CD4-positive, alpha-beta T cell treated with Interleukin-1 beta for 1 hour (primary cell): ENCODE results near the gene NEK6.

Source experiments
- DNase-seq, 2 donors: peaks; one replicate each; pipeline ENCODE4 v3.0.0-alpha.2; 2020 to 2022

NEK6 gene

GRCh38 chr9:124298646-124299235 lies 41.0 kb downstream of the NEK6 start:
- no peak for DNase-seq

DNA sequence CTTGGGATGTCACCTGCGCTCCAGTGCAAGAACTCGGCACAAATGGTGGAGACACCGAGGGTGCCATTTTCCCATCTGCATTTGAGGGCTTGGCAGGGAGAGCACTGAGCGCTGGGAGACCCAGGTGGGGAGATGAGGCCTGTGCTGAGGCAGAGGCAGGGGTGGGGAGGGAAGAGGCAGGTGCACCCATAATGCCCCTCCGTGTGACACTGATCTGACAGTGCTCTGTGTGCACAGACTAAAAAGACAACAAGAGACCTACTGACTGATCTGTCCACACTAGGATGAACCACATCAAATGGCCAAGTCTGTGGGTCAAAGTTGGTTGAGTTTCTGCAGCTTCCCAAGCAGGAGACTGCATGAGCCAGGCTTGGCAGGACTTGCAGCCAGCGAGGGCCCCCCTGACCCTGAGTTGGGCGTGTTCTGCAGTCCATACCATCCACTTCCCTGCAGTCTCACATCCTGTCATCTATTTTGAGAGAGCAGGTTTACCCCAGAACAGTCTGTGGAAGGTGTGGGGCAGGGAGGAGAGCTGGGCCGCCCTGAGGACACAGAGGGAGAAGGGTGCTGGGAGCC lies 41.9 kb downstream of the NEK6 start:
- no peak for DNase-seq

DNA sequence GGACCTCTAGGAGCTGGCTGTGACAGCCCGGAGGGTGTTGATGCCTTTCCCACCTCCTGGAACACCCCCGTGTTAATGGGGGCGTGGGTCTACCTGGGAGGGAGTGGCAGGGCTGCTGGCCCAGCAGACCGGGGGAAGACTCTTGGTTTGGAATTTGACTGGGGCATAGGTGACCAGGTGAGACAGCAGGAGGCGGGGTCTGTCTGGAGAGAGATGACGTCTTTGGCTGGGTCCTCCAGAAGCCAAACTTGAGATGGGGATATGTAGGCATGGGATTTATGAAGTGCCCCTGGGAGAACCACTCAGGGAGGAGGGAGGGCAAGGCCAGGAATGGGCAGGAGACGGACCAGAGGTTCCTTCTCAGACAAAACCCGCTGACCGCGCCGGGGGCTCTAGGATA lies 42.6 kb downstream of the NEK6 start:
- no peak for DNase-seq

DNA sequence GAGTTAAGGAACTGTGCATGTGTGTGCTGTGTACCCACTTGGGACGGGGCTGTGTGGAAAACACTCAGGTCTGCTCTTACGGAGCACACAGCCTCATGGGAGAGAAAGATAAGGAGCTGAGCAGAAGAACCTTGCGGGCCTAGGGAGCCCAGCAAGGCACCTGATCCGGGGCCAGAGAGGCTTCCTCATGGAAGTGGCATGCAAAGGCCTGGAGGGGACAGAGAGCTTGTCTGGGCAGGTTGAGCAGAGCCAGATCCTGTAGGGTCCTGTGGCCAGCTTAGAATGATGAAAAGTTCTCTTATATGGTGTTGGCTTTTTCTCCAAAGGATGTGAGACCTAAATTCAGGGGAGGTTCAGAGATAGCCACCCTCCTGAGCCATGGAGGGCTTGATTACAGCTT lies 45.2 kb downstream of the NEK6 start:
- DNase-seq, result no peak

DNA sequence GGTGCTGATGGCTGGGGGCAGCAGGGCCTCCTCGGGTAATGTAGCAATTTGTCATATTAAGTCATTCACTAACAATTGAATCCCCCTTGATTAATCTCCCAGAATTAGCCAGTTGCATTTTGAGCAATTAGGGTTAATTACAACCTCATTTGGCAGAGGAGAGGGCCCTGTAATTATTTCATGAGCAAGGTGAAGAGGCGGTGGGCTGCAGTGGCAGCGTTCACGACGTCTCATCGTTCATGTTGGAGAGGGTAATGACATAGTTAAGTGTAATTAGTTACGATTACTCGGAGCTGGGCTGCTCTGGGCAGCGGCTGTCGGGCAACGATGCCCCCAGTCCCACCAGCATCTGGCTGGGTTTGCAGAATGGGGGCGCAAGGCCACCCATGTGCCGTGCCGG lies 46.0 kb downstream of the NEK6 start:
- DNase-seq, result no peak

DNA sequence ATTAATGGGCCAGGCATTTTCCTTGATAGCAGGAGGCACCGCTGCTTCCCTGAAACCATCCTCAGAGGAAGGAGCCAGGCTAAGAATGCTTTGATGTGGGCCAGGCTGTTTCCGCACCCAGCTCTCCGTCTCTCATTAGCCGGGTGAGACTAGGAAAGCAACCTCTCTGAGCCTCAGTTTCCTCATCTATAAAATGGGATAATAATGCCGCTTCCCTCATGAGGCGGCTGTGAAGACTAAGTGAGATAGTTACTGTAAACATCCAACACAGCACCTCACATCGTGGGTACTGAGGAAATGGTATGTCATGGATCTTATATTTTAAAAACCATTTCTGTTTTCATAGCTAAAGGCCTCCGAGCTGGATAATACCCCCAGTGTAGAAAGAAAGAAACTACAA lies 46.5 kb downstream of the NEK6 start:
- no peak for DNase-seq

DNA sequence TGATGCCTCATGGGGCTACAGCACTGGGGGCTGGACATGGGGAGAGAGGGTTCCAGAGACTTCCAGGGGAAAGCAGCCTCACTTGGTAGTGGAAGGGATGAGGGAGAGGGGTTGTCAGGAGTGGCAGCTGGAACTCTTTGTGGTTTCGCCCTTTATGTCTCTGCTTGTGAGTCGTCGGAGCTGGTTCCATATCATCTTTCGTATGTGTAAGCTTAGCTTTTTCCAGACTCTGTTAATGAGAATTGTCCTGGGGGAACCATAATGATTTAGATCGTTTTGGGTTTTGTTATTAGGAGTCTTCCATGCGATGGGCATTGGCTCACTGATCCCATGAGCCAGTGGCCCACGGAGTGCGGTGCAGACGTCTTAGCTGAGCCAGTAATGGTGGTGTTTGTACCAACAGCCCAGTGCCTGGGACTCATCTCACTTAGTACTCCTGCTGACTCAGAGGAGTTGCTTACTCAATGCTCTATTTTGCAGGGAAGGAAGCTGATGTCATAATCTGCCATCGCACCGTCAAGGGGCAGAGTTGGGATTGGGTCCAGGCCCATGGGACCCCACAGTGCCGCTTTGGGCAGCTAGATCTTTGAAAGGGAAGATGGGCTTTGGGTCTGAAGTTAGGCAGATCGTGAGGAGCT lies 48.5 kb downstream of the NEK6 start:
- peak in 1 of 2 donors; percentile 16 for DNase-seq

- DNase-seq, result no peak
Measured at GRCh38 chr9:124307379-124308030, 49.8 kb downstream of the NEK6 start.

DNA sequence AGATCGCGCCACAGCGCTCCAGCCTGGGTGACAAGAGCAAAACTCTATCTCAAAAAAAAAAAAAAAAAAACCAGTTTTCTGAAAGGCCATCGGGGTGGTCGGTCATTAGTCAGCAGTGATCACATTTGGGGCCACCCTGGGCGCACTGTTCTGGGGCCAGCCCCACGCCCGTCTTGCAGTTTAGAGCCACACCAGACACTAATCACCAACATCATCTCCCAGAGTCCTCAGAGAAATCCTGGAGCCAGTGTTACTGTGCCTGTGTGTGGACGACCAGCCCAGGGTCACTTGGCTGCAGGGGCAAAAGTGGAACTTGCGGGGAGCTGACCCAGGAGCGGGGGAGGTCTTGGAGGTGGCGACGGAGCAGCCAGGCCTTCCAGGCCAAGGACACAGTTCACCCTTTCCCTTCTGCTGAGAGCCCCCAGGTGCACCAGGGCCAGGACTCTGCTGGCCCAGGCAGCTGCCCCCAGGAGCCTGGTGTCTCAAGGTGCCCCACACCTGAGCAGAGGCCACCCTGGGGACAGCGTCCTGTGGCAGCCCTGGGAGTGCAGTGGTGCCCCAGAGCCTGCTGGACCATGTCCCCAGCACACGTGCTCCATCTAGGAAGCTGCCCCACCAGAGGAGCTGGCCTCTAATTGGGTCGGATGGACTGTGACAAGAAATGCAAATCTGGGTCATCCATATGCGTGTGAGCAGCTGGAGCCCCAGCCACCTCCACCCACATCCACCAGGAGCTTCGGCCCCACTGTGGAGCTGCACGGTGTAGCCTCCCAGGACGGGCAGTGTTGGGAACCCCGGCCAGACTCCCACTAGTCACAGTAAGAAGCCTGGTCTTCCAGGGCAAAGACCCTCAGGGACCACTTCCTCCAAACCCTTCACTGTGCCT lies 51.1 kb downstream of the NEK6 start:
- DNase-seq, result no peak

- no peak for DNase-seq
Measured at GRCh38 chr9:124309667-124310084, 51.9 kb downstream of the NEK6 start.

- DNase-seq, result no peak
Measured at GRCh38 chr9:124311283-124311682, 53.5 kb downstream of the NEK6 start.

DNA sequence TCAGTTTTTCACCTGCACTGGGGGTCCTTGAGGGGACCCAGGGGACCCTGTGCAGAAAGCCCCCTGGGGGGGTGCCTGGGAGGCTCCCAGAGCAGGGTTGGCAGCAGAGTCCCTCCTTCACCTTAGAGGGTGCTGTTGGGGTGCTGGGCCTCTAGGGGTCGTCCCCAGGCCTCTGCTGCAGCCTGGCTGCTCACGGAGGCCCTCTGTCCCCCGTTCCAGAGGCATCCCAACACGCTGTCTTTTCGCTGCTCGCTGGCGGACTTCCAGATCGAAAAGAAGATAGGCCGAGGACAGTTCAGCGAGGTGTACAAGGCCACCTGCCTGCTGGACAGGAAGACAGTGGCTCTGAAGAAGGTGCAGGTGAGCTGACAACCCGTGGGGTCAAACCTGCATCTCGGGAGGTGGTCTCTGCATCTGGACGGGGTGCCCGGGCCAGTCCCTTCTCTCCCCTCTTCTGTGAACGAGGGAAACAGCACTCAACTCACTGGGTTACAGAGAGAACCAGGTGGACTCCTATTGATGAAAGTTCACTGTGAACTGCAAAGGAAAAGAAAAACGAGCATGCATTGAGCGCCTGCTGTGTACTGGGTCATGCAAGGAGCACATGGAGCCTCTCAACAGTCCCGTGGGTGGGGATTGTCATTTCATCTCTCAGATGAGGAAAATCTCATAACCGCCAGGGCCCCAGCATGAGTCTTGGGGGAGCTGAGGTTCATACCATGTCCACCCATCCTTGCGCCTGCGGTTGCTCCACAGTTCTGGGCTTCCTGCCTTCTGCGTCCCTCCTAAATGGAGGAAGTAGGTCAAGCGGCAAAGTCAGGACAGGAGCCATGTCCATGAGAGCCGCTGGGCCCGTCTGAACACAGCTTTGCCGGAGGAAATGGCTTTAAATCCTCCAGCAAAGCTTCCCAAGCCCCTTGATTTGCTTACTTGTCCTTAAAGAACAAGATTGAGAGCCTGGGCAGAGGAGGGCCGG lies 54.8 kb downstream of the NEK6 start:
- DNase-seq, result no peak

DNA sequence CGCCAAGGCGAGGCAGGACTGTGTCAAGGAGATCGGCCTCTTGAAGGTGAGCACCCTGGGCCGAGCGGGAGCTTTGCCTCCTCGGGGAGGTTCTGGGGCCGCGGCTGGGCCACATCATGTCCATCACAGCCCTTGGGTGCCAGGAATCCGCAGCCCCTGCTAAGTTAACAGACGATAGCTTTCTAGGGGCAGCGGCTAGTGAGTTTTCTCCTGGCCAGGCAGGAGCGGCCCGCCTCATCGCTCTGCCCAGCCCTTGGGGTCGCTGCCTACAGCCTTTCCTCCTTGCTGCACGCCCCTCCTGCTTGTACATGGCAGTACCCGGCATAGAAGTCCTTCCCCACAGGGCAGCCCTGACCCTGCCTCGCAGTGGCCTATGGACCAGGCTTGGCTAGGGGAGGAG lies 56.2 kb downstream of the NEK6 start:
- DNase-seq, result no peak

- no peak for DNase-seq
Measured at GRCh38 chr9:124315882-124316281, 58.1 kb downstream of the NEK6 start.

DNA sequence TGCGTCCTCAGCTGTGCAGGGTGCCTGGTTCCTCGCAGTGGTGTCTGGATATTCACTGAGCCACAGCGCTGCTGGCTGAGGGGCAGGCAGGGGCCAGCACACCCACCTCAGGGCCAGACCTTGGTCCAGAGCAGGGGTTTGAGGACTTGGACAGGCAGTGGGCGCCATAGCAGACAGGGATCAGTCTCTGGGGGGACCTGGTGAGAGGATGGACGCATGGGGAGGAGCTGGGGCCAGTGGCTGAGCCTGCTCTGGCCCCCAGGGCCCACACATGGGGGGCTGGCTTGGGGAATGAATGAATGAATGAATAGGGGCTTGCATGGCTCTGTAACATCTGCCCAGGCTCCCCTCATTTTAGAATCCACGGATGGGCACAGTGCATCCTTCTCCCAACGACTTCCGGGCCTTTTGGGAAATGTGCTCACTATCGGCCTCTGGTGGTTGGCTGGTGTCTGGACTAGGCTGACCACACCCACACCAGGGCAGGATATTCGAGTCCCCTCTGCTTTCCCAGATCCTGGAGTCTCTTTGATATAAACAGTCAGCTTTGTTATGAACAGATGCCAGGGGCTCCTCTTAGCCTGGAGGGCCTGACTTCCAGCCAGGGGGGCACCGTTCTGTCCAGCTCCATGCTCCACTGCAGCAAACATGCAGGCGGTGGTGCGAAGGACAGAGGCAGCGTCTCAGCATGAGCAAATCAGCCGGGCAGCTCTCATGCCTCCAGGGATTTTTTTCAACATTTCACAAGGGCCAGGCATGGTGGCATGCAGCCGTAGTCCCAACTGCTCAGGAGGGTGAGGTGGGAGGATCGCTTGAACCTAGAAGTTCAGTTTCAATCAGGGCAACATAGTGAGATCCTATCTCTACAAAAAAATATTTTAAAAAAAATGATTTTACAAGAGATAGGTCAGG lies 62.6 kb downstream of the NEK6 start:
- peak; percentile 42 to 43 for DNase-seq

DNA sequence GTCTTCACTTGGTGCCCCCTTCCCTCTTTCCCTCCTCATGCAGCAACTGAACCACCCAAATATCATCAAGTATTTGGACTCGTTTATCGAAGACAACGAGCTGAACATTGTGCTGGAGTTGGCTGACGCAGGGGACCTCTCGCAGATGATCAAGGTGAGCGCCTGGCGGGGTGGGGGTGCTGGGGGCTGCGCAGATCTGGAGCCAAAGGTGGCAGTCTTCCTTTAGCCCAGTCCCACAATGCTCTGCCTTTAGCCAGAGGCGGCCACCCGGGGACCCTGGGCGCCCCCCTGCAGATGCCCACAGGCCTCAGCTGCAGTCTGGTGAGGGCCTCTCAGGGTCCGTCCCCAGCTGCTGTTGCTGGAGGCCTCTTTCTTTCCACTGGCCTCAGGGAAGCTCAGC lies 63.7 kb downstream of the NEK6 start:
- DNase-seq, result no peak

- DNase-seq, result no peak
Measured at GRCh38 chr9:124321935-124322334, 64.2 kb downstream of the NEK6 start.

DNA sequence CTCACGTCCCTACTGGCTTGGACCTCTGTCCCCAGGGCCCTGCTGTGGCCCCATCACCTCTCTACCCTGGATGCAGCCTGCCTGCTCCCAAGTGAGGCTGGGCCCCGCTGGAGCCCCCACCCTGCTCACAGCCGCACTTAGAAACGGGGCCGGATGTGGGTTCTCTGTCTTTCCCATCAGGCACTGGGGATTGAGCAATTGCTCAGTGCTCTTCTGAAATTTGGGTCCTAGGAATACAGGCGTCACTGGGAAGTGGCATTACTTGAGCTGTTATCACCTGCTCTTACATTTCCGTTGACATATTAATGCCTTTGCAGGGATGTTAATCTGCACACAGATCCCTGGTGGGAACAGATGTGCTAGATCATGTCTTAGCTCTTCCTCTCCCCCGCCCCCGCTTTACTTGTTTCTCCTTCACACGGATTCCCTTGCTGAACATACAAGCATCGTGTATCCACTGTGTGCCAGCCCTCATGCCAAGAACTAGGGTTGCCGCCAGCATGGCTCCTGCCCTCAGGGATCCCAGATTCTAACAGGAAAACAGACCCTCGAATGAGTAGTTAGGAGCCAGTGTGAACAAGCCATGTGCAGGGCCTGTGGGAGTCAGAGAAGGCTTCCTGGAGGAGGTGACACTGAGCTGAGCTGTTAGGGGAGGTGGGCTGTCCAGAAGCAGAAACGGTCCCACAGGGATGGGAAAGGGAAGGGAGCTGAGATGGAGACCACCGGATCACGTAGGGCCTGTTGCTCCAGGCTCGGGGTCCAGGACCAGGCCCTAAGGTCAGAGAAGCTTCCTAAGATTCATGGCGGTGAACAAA lies 65.1 kb downstream of the NEK6 start:
- no peak for DNase-seq

- no peak for DNase-seq
Measured at GRCh38 chr9:124323904-124324303, 66.2 kb downstream of the NEK6 start.

- no peak for DNase-seq
Measured at GRCh38 chr9:124325816-124326215, 68.1 kb downstream of the NEK6 start.
